Measurements from ENCODE around the gene HOXD10.

Gene HOXD10

DNA sequence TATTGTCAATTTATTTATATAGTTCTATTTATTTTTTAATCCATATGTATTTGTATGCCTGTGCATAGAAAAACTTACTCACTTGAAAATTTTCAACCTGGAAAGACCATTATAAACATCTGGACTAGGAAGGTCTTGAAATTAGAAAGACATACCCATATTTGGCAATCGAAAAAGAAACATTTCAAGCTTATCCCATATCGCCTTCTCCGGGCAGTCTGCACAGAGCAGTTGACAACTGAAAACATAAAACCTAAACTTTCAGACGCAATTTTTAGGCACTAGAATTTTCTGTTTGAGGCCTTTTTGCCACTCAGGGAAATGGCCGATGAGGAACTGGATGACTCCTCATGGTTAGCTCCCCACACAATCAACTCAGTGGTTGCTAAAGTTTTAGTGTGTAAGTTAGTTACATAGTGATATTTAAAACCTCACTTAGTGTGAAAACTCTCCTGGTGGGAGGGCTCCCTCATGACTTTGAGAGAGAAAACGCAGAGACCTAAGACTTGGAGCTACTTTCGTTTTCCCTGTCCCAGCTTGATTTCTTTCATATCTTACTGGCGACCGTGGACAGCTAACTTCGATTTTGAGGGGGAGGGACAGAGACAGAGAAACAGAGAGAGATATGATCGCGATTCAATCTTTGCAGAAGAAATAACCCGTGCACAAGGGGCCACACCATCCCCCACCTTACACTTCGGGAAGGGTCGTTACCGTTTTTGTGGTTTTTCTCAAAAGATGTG is 20.2 kb upstream of the HOXD10 start:
- TF ChIP-seq, protein P1, sequence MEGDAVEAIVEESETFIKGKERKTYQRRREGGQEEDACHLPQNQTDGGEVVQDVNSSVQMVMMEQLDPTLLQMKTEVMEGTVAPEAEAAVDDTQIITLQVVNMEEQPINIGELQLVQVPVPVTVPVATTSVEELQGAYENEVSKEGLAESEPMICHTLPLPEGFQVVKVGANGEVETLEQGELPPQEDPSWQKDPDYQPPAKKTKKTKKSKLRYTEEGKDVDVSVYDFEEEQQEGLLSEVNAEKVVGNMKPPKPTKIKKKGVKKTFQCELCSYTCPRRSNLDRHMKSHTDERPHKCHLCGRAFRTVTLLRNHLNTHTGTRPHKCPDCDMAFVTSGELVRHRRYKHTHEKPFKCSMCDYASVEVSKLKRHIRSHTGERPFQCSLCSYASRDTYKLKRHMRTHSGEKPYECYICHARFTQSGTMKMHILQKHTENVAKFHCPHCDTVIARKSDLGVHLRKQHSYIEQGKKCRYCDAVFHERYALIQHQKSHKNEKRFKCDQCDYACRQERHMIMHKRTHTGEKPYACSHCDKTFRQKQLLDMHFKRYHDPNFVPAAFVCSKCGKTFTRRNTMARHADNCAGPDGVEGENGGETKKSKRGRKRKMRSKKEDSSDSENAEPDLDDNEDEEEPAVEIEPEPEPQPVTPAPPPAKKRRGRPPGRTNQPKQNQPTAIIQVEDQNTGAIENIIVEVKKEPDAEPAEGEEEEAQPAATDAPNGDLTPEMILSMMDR (IDR thresholded peaks at IDR 0.05; ENCODE audit: control insufficient read depth, extremely low read depth, insufficient read depth), result no peak
- no peak for DNase-seq (ENCODE audit: low read depth)
- no peak overlapping the region for H3K4me3 ChIP-seq (ENCODE audit: low read depth, low read length)

DNA sequence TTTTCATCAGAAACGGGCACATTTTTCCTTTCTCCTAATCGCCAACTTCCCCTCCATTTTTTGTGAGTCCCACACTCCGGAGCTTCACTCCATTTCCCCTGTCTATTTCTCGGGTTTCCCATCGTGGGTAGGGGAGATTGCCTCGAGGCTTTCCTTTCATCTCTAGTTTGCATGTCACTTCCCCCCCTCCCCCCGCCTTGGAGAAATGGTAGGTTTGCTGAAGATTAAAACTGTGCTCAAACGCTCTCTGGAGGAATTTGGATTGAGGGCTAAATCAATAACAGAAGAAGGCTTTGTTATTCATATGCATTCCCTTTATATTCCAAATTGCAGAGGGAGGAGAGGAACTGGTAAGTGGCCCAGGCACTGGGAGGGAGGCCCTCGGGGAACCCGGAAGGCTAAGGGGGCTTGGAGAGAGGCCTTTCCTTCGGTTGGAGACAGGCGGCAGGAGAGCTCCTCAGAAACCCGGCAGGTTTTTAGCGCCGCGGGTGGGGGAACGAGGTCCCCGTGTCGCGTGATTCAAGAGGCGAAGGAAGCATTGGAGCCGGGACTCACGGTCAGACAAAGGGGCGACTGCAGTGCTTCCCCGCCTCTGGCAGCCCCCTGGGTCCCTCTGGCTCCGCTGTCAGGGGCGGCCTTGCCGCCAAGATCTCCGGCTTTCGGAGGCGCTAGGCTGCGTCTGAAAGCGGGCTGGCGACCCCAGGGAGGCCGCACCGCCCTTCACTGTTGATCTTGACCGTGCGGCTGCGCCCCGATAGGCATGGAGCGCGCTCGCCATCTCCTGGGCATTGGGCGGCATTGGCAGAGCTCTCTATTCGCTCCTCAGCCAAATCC is 19.4 kb upstream of the HOXD10 start:
- TF ChIP-seq, protein P1 (IDR thresholded peaks at IDR 0.05; ENCODE audit: control insufficient read depth, extremely low read depth, insufficient read depth), result peak; percentile 88
- H3K4me3 ChIP-seq (ENCODE audit: low read depth, low read length), result peak overlapping the region; percentile 37
- no peak for DNase-seq (ENCODE audit: low read depth)

DNA sequence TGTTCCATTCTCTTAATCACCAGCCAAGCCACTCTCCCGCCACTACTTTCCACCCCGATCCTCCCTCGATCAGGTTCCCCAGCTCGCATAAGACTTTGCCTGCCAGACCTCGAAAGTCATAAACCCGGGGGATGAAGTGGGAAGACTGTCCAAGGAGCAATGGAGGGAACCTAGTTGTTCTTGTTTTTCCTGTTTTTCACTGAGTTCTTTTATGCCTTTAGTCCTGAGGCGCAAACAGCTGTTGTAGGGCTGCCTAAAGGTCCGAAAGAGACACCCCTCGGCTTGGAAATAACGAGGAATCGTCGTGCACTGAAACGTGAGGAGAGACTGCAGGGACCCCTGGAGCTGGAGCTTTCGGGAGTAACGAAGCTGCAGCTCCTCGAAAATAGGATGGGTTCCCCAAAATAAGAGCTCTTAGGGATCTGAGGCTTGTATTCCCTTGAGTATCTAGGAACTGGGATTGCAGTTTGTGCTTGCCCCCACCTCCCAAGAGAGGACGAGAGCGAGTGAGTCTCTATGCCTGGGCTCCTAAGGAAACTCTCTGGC is 18.7 kb upstream of the HOXD10 start:
- H3K4me3 ChIP-seq (ENCODE audit: low read depth, low read length), result peak overlapping the region; percentile 37
- no peak for DNase-seq (ENCODE audit: low read depth)
- TF ChIP-seq, protein P1 (IDR thresholded peaks at IDR 0.05; ENCODE audit: control insufficient read depth, extremely low read depth, insufficient read depth), result no peak

DNA sequence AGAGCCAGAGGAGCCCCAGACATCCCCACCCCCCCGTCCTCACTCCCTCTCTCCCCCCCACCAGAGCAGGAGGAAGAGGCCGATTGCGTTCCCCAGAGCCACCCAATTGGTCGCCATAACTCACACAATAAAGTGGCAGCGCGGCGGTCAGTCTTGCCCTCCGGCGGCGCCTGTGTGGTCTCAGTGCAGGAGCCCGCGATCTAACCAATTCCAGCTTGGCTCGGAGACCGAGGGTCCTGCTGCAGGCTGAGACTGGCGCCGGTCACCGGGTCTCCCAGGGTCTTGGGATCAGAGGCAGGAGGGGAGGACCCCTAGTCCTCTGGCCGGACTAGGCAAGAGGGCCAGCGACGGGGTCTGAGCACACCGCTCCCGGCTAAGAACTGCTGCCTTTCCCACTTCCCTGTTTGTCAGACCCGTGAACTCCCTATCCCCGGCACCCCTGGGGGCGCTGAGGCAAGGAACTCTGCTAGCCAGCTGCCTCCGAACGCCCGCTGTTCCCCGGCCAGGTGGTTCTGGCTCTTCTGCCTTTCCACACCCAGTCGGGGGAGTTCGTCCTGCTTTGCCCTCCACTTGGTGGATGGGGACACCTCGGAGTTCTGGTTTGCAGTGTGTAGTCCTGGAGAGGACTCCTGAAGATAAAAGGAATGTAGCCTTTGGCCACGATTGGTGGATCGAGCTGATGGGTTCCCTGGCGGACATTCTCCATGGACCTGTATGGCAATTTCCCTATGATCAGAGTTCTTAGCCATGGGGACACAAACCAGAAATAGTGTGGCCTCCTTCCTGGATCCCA is 18.0 kb upstream of the HOXD10 start:
- TF ChIP-seq, protein P1 (IDR thresholded peaks at IDR 0.05; ENCODE audit: control insufficient read depth, extremely low read depth, insufficient read depth), result no peak
- DNase-seq (ENCODE audit: low read depth), result no peak
- no peak overlapping the region for H3K4me3 ChIP-seq (ENCODE audit: low read depth, low read length)

DNA sequence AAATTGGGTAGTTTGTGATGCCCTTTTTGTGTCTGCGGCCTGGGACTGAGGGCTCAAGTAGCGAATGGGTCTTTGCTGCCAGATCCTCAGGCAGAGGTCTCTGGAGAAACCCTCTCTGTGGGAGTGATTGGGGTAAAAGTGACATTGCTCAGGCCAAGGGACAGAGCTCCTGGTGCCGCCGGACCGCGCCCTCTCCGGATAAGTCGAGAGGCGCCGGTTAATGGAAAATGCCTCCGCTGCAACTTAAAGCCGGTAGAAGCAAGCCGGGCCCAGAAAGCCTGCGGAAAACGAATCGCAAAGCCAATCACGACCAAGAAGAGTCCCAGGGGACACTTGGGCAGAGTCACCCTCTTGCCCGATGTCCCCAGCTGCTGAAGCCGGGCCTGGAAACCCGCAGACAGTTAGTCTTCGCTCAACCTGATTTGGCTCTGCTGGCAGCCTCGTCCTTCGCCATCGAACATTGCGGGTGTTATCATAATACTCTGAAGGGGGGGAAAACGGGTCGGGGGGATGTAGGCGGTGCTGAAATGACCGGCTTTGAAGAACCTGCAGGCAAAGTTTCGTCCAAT is 17.3 kb upstream of the HOXD10 start:
- TF ChIP-seq, protein P1 (IDR thresholded peaks at IDR 0.05; ENCODE audit: control insufficient read depth, extremely low read depth, insufficient read depth), result no peak
- no peak overlapping the region for H3K4me3 ChIP-seq (ENCODE audit: low read depth, low read length)
- no peak for DNase-seq (ENCODE audit: low read depth)
